ENCODE measurements around the gene RFPL1. TPM values are rescaled to one million over a fixed set of nuclear protein-coding genes. Genes with fewer than 3 reads are reported as not detected.
"Not testable (repeated sequence)": the region's sequence is repeated elsewhere in the genome, so short reads cannot be mapped to it uniquely, and the experiment has no call there.

Gene RFPL1
- total and polyA plus RNA-seq, 2 experiments from 2014 or later, result not detected

- not testable (repeated sequence) for H3K9me2 ChIP-seq (ENCODE audit: insufficient read depth); H3K36me3 ChIP-seq (ENCODE audit: insufficient read depth); H4K20me1 ChIP-seq (replicated peaks; ENCODE audit: insufficient read depth); H3K36me3 Mint-ChIP-seq (ENCODE audit: low read depth); ATAC-seq; H3K4me1 ChIP-seq (ENCODE audit: insufficient read depth); H3K27me3 ChIP-seq (ENCODE audit: insufficient read depth); H3K4me2 ChIP-seq; H3K27ac ChIP-seq (ENCODE audit: low read depth); H3K4me1 Mint-ChIP-seq; DNase-seq (ENCODE audit: low spot score); H3K4me3 ChIP-seq; H3K27ac Mint-ChIP-seq; H3K79me2 ChIP-seq (replicated peaks; ENCODE audit: insufficient read depth); H3K4me3 Mint-ChIP-seq; H3F3A ChIP-seq (replicated peaks; ENCODE audit: low read depth); H2AFZ ChIP-seq; H3K9me3 Mint-ChIP-seq; H3K27me3 Mint-ChIP-seq (ENCODE audit: insufficient read depth, low read depth, poor library complexity)
These were observed 36.8 kb upstream of the RFPL1 start for GRCh38 chr22:29401538-29401937.

- H4K20me1 ChIP-seq (replicated peaks; ENCODE audit: insufficient read depth), result no peaks in the 10 kb centered on the region
- H3K79me2 ChIP-seq (replicated peaks; ENCODE audit: insufficient read depth), result no peaks in the 10 kb centered on the region
- H3K36me3 ChIP-seq (ENCODE audit: insufficient read depth), result no peaks in the 10 kb centered on the region
- H3K27me3 ChIP-seq (ENCODE audit: insufficient read depth), result no peaks in the 10 kb centered on the region
- TF ChIP-seq ZNF331 (CRISPR knock-in tag; IDR thresholded peaks at IDR 0.05; ENCODE audit: low read depth), result no peak
- TF ChIP-seq EZH2 (IDR thresholded peaks at IDR 0.05; ENCODE audit: low read depth, unreplicated experiment), result no peak
- no peak for TF ChIP-seq REST (IDR thresholded peaks at IDR 0.05; ENCODE audit: unreplicated experiment)
- TF ChIP-seq EZH2phosphoT487 (IDR thresholded peaks at IDR 0.05; ENCODE audit: unreplicated experiment), result no peak
- TF ChIP-seq CTCF (conservative IDR thresholded peaks at IDR 0.05; ENCODE audit: low read depth in 2 of 2), result no peak
- TF ChIP-seq JUNB (IDR thresholded peaks at IDR 0.05; ENCODE audit: unreplicated experiment), result no peak
- TF ChIP-seq STAT1 (IDR thresholded peaks at IDR 0.05; ENCODE audit: unreplicated experiment), result no peak
- TF ChIP-seq CREB1 (CRISPR knock-in tag; IDR thresholded peaks at IDR 0.05; ENCODE audit: low read depth), result no peak
- TF ChIP-seq ZNF114 (CRISPR knock-in tag; IDR thresholded peaks at IDR 0.05), result no peak
- no peak for TF ChIP-seq ZNF462 (CRISPR knock-in tag; IDR thresholded peaks at IDR 0.05)
- no peak for TF ChIP-seq POLR2AphosphoS5 (IDR thresholded peaks at IDR 0.05; ENCODE audit: low read depth)
- DNase-seq (ENCODE audit: low spot score), result no peak
- Mint-ChIP-seq H3K9me3 (no peaks in the 10 kb centered on the region), H3K36me3 (ENCODE audit: low read depth) (no peaks in the 10 kb centered on the region), H3K4me1 (no peaks in the 10 kb centered on the region), H3K4me3 (no peak overlapping the region), H3K27me3 (ENCODE audit: insufficient read depth, low read depth, poor library complexity) (peaks cover 1% of the 10 kb centered on the region), H3K27ac (no peak overlapping the region)
- H3K27ac ChIP-seq (ENCODE audit: low read depth), result no peak overlapping the region
- ATAC-seq, result no peak
- H3K4me3 ChIP-seq, result no peak overlapping the region
- no peak overlapping the region for H3K4me2 ChIP-seq
- H2AFZ ChIP-seq, result no peak overlapping the region
- no peaks in the 10 kb centered on the region for H3K9me2 ChIP-seq (ENCODE audit: insufficient read depth)
- H3F3A ChIP-seq (replicated peaks; ENCODE audit: low read depth), result no peaks in the 10 kb centered on the region
- H3K4me1 ChIP-seq (ENCODE audit: insufficient read depth), result no peaks in the 10 kb centered on the region
These were observed 29.4 kb upstream of the RFPL1 start for GRCh38 chr22:29408940-29409339.
